ENCODE results near the gene AGK. TPM values are rescaled to one million over a fixed set of nuclear protein-coding genes. Genes with fewer than 3 reads are reported as not detected.

AGK gene
- total RNA-seq, 4 donors from 2014 or later = 8.4 to 47.0 (median 17.5) TPM

- Histone ChIP-seq H3K4me1 (no peaks in the 10 kb centered on the region), H3K27me3 (no peaks in the 10 kb centered on the region), H3K27ac (no peak overlapping the region), H3K4me3 (no peak overlapping the region), H3K36me3 (no peaks in the 10 kb centered on the region), H3K9me3 (no peaks in the 10 kb centered on the region)
- no peak for TF ChIP-seq POLR2A (IDR thresholded peaks at IDR 0.05)
- no peak for DNase-seq
Observed at GRCh38 chr7:141528399-141528798, 22.8 kb upstream of the AGK start.

DNA sequence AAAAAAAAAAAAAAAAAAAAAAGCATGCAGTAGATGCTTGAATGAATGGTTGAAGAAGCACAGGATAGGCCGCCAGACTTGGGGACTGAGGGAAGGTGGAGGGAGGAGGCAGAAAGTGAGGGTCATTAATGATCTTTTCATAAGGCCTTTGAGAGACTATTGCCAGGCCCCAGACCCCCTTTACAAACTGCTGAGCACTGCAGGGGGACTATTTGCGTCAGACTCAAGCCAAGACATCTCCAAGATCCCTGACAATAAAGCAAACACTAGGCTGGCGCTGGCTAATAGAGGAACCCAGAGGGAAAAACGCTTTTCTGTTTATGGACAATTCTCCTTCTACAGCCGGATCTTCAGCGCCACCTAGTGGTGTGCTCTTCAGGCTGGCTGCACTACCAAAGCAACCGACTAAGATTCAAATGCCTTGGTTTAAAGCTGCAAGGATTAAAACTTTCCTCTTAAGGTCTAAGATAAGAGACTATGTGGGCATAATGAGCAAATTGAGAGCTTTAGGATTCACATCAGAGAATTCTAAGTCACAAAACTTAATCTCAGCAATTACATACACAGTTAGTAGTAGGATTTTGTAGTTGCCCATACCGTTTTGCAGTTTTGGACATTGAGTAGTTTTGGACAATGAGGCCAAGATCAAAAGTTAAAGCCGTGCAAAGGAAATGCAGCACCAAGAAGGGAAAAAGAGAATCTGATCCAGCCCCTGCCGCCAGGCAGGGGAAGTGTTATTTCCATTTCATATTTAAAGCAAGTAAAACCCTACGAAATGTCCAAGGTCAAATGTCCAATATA, 17.9 kb upstream of the AGK start:
- Histone ChIP-seq H3K4me1 (no peaks in the 10 kb centered on the region), H3K36me3 (no peaks in the 10 kb centered on the region), H3K27me3 (no peaks in the 10 kb centered on the region), H3K4me3 (no peak overlapping the region), H3K9me3 (no peaks in the 10 kb centered on the region), H3K27ac (no peak overlapping the region)
- TF ChIP-seq, protein P1, sequence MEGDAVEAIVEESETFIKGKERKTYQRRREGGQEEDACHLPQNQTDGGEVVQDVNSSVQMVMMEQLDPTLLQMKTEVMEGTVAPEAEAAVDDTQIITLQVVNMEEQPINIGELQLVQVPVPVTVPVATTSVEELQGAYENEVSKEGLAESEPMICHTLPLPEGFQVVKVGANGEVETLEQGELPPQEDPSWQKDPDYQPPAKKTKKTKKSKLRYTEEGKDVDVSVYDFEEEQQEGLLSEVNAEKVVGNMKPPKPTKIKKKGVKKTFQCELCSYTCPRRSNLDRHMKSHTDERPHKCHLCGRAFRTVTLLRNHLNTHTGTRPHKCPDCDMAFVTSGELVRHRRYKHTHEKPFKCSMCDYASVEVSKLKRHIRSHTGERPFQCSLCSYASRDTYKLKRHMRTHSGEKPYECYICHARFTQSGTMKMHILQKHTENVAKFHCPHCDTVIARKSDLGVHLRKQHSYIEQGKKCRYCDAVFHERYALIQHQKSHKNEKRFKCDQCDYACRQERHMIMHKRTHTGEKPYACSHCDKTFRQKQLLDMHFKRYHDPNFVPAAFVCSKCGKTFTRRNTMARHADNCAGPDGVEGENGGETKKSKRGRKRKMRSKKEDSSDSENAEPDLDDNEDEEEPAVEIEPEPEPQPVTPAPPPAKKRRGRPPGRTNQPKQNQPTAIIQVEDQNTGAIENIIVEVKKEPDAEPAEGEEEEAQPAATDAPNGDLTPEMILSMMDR (IDR thresholded peaks at IDR 0.05) = peak; percentile 24 to 93 (median 78)
- TF ChIP-seq POLR2A (IDR thresholded peaks at IDR 0.05) = no peak
- DNase-seq = peak; percentile 57 to 77 (median 64)

DNA sequence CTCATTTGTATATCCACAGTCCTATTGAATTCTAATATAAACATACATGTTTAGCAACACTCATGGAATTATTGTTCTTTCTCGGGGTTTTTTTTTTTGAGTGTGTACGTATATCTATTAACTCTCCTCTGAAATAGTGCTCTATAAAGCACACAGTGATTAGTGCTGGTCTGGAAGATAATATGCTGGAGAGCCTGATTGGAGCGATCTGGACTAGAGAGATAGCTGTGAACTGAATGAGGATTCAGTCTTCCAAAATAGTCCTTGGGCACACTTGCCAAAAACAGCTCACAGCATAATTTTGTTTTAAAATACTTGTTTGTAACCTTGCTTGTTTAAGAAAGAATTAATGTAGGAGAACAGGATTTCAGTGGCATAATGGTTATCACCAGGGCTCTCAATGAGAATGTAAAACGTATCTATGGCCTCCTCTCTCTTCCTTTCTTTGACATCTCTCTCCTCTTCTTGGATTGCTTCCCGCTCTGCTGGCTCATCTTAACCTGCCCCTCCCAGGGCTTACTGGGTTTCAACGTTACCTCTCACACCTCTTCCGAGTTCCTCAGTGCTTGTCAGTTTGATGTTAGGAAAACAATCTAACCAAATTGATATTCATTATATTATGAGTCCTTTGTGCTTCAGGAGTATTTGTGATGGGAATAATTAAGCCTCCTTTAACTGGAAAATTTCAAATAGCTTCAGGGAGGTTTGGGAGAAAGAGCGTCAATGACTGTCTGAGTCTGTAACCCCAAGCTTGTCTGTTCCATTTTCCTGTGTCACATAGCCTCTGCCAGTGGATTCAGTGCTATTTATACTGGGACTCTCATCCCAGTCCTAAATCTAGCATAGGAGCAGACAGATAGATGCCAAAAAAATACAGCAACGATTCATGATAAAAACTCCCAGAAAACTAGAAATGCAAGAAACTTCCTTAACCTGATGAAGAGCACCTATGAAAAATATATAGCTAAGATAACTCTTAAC, 16.2 kb upstream of the AGK start:
- Histone ChIP-seq H3K27me3 (no peaks in the 10 kb centered on the region), H3K27ac (no peak overlapping the region), H3K4me3 (no peak overlapping the region), H3K4me1 (no peaks in the 10 kb centered on the region), H3K9me3 (no peaks in the 10 kb centered on the region), H3K36me3 (no peaks in the 10 kb centered on the region)
- DNase-seq = no peak
- no peak for TF ChIP-seq POLR2A (IDR thresholded peaks at IDR 0.05)
- TF ChIP-seq, protein P1 (IDR thresholded peaks at IDR 0.05) = no peak

GRCh38 chr7:141537906-141538305, 13.3 kb upstream of the AGK start:
- Histone ChIP-seq H3K27ac (no peak overlapping the region), H3K4me1 (no peaks in the 10 kb centered on the region), H3K9me3 (no peaks in the 10 kb centered on the region), H3K27me3 (no peaks in the 10 kb centered on the region), H3K4me3 (no peak overlapping the region), H3K36me3 (no peaks in the 10 kb centered on the region)
- no peak for DNase-seq
- TF ChIP-seq, protein P1 (IDR thresholded peaks at IDR 0.05) = no peak
- no peak for TF ChIP-seq POLR2A (IDR thresholded peaks at IDR 0.05)

DNA sequence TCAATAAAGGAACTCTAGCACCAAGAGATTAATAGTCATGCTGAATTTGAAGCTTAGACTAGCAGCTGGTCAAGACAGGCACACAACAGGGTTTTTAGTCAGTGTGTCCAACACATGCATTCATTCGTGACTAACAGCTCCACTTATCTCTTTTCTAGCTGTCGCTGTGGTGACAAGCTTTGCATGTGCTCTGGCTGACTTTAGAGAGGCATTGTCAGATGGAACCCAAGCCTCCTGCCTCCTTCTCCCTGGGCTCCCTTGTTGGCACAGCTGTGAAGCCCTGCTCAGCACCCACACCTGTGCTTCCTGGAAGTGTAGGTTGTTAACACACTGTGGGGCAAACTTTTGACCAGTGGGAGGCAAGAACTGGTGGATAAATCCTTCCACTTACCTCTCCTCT, 9.8 kb upstream of the AGK start:
- Histone ChIP-seq H3K9me3 (no peaks in the 10 kb centered on the region), H3K36me3 (no peaks in the 10 kb centered on the region), H3K27me3 (no peaks in the 10 kb centered on the region), H3K27ac (no peak overlapping the region), H3K4me3 (no peak overlapping the region), H3K4me1 (no peaks in the 10 kb centered on the region)
- DNase-seq = no peak
- no peak for TF ChIP-seq POLR2A (IDR thresholded peaks at IDR 0.05)
- TF ChIP-seq, protein P1 (IDR thresholded peaks at IDR 0.05) = no peak

GRCh38 chr7:141544831-141545230, 6.4 kb upstream of the AGK start:
- TF ChIP-seq POLR2A (IDR thresholded peaks at IDR 0.05) = no peak
- TF ChIP-seq, protein P1 (IDR thresholded peaks at IDR 0.05) = no peak
- Histone ChIP-seq H3K4me1 (no peaks in the 10 kb centered on the region), H3K36me3 (no peaks in the 10 kb centered on the region), H3K4me3 (no peak overlapping the region), H3K27me3 (no peaks in the 10 kb centered on the region), H3K9me3 (no peaks in the 10 kb centered on the region), H3K27ac (no peak overlapping the region)
- no peak for DNase-seq

Measured in Peyer's patch (tissue), 4 donors.